K562 (cell line): ENCODE measurements around the gene DENND5B. TPM values are rescaled to one million over a fixed set of nuclear protein-coding genes. Genes with fewer than 3 reads are reported as not detected.

Experiments used
- CXXC5 ChIP-seq: fragments of 250-450 bp; sonication (Bioruptor Pico); IDR thresholded peaks from 2 replicates; pipeline ENCODE4 v1.8.0; 2022; ENCODE audit warnings: inconsistent platforms, mild to moderate bottlenecking, moderate library complexity
- ELK1 ChIP-seq: sonication (generic); formaldehyde crosslinking; IDR thresholded peaks from 2 replicates; pipeline ENCODE4 v1.8.1; 2022; ENCODE audit warnings: missing genetic modification reagents
- FOSL1 ChIP-seq: fragments of 200-800 bp; sonication (Bioruptor generic); conservative IDR thresholded peaks from 2 replicates; pipeline ENCODE4 v1.6.1; 2016; ENCODE audit warnings: missing genetic modification characterization, missing compliant biosample characterization
- GTF2E2 ChIP-seq: fragments of 200-800 bp; sonication (Bioruptor generic); IDR thresholded peaks from 2 replicates; pipeline ENCODE4 v1.6.1; 2016; ENCODE audit warnings: missing genetic modification characterization, missing compliant biosample characterization
- HNRNPLL ChIP-seq: fragments of 200-400 bp; formaldehyde crosslinking; IDR thresholded peaks from 2 replicates; pipeline ENCODE4 v1.6.1; 2017; ENCODE audit warnings: low read length, low read depth, mild to moderate bottlenecking; ENCODE audit not compliant: poor library complexity, severe bottlenecking
- KLF13 ChIP-seq: fragments of 450-650 bp; IDR thresholded peaks from 2 replicates; pipeline ENCODE4 v1.6.1; 2016; ENCODE audit warnings: missing genetic modification characterization, low read depth, mild to moderate bottlenecking, missing compliant biosample characterization, moderate library complexity, borderline replicate concordance
- MAZ ChIP-seq, 2 experiments: fragments of 450-650 bp in 1 of 2; sonication (generic) in 1 of 2; formaldehyde crosslinking; IDR thresholded peaks in 1 of 2; conservative IDR thresholded peaks in 1 of 2; 2 replicates each; pipeline versions ENCODE4 v1.4.0 to v1.5.0; 2020; ENCODE audit warnings: mild to moderate bottlenecking in 1 of 2, missing genetic modification reagents in 1 of 2
- NELFE ChIP-seq: IDR thresholded peaks from 2 replicates; pipeline ENCODE4 v1.6.1; 2011; ENCODE audit warnings: mild to moderate bottlenecking; ENCODE audit not compliant: insufficient read depth, insufficient read length
- POLR2G ChIP-seq: fragments of 200-400 bp; formaldehyde crosslinking; IDR thresholded peaks from 2 replicates; pipeline ENCODE4 v1.6.1; 2017; ENCODE audit warnings: low read depth, mild to moderate bottlenecking, antibody characterized with exemption, low read length, moderate library complexity
- PYGO2 ChIP-seq: fragments of 450-650 bp; IDR thresholded peaks from 2 replicates; pipeline ENCODE4 v1.6.1; 2016; ENCODE audit warnings: mild to moderate bottlenecking, missing genetic modification characterization, moderate library complexity, missing compliant biosample characterization
- YBX1 ChIP-seq: fragments of 450-650 bp; IDR thresholded peaks from 2 replicates; pipeline ENCODE4 v1.7.1; 2016; ENCODE audit warnings: mild to moderate bottlenecking
- ZNF785 ChIP-seq: fragments of 250-450 bp; sonication (Bioruptor Pico); IDR thresholded peaks from 2 replicates; pipeline ENCODE4 v1.4.0; 2020; ENCODE audit warnings: mild to moderate bottlenecking
- ZZZ3 ChIP-seq: fragments of 450-650 bp; IDR thresholded peaks from 2 replicates; pipeline ENCODE4 v1.6.1; 2016; ENCODE audit warnings: antibody characterized with exemption, mild to moderate bottlenecking, moderate library complexity
- polyA plus RNA-seq, 8 experiments: library from polyadenylated mRNA; depleted of rRNA in 4 of 8; stranded (reverse) in 5 of 8; unstranded in 3 of 8; fragments of >200 nt; fragmentation: Nextera tagmentation in 2 of 8; fragmentation: Illumina TruSeq in 1 of 8; extraction: Ambion mirVana in 2 of 8; extraction: Trizol in 1 of 8; gene quantifications; 2 replicates each; pipeline versions ENCODE4 v1.2.1 to v1.2.3, GENCODE V29; 2011 to 2014; ENCODE audit warnings: inconsistent platforms in 1 of 8, missing spikeins in 1 of 8
- total RNA-seq, 7 experiments: library from RNA; depleted of rRNA in 6 of 7; stranded (reverse); fragments of >200 nt in 6 of 7; fragmentation: Illumina TruSeq in 2 of 7; extraction: Trizol in 2 of 7; gene quantifications; 2 replicates each; pipeline versions ENCODE4 v1.2.1 to v1.2.3, GENCODE V29; 2011 to 2021; ENCODE audit warnings: low replicate concordance in 1 of 7
- TF ChIP-seq, protein P1 (sequence below): fragments of 450-650 bp; IDR thresholded peaks from 2 replicates; pipeline ENCODE4 v1.6.1; 2018; ENCODE audit not compliant: partially characterized antibody
- TF ChIP-seq, protein P2 (sequence below): fragments of 250-450 bp; sonication (Bioruptor Pico); IDR thresholded peaks from 2 replicates; pipeline ENCODE4 v1.4.0; 2020; ENCODE audit warnings: mild to moderate bottlenecking
- TF ChIP-seq, protein P3 (sequence below), 2 experiments: IDR thresholded peaks; 2 replicates each; pipeline ENCODE4 v1.6.1; 2012; ENCODE audit warnings: improper control_type of control experiment in 2 of 2, low read depth in 2 of 2, low read length in 2 of 2, borderline replicate concordance in 1 of 2

The DENND5B gene
- total and polyA plus RNA-seq, 9 of the 15 experiments (the other 6 are each of a cell fraction or from before 2014, with no cell fraction given) = 0.99 to 6.0 (median 3.6) TPM

DNA sequence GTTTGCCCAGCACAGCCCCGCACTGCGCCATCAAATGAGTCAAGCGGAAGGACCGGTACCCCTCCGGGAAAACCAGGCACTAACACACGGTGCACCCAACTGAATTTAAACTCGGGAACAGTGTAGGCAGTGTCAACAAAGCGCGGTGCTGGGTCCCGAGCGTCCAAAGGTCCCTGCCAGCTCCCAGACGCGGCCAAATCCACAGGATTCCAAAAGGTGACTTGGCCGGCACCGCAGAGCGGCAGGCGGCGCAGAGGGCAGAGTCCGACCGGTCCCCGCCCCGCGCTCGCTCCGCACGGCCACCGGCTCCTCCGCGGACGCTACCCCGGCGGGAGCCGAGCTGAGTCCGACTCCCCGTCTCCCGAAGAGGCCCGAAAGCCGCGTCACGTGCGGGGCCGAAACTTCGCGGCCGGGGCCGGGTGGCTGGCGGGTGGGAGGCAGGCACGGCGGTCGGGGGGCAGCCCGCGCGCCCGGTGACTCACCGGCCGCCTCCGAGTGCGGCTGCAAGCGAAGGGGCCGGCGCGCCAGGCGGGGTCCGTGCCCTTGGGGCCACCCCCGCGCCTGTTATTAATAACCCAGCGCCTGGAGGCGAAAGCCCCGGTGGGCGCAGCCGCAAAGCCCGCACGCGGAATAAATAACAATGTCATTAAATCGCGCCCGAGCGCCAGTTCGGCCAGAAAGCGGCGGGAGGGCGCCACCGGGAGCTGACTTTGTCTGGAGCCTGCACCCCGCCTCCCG, 863 bp downstream of the DENND5B start (continued):
- no peak for TF ChIP-seq ELK1 (CRISPR knock-in tag)
- TF ChIP-seq, protein P1, sequence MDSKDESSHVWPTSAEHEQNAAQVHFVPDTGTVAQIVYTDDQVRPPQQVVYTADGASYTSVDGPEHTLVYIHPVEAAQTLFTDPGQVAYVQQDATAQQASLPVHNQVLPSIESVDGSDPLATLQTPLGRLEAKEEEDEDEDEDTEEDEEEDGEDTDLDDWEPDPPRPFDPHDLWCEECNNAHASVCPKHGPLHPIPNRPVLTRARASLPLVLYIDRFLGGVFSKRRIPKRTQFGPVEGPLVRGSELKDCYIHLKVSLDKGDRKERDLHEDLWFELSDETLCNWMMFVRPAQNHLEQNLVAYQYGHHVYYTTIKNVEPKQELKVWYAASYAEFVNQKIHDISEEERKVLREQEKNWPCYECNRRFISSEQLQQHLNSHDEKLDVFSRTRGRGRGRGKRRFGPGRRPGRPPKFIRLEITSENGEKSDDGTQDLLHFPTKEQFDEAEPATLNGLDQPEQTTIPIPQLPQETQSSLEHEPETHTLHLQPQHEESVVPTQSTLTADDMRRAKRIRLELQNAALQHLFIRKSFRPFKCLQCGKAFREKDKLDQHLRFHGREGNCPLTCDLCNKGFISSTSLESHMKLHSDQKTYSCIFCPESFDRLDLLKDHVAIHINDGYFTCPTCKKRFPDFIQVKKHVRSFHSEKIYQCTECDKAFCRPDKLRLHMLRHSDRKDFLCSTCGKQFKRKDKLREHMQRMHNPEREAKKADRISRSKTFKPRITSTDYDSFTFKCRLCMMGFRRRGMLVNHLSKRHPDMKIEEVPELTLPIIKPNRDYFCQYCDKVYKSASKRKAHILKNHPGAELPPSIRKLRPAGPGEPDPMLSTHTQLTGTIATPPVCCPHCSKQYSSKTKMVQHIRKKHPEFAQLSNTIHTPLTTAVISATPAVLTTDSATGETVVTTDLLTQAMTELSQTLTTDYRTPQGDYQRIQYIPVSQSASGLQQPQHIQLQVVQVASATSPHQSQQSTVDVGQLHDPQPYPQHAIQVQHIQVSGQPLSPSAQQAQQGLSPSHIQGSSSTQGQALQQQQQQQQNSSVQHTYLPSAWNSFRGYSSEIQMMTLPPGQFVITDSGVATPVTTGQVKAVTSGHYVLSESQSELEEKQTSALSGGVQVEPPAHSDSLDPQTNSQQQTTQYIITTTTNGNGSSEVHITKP = no peak
- TF ChIP-seq, protein P2, sequence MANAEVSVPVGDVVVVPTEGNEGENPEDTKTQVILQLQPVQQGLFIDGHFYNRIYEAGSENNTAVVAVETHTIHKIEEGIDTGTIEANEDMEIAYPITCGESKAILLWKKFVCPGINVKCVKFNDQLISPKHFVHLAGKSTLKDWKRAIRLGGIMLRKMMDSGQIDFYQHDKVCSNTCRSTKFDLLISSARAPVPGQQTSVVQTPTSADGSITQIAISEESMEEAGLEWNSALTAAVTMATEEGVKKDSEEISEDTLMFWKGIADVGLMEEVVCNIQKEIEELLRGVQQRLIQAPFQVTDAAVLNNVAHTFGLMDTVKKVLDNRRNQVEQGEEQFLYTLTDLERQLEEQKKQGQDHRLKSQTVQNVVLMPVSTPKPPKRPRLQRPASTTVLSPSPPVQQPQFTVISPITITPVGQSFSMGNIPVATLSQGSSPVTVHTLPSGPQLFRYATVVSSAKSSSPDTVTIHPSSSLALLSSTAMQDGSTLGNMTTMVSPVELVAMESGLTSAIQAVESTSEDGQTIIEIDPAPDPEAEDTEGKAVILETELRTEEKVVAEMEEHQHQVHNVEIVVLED = no peak
- no peak for TF ChIP-seq KLF13 (tag)
- peak; percentile 36; the same call in 1 of the 2 replicates for TF ChIP-seq FOSL1 (tag)
- peak; percentile 50 for TF ChIP-seq CXXC5
- TF ChIP-seq HNRNPLL = peak; percentile 59
- no peak for TF ChIP-seq YBX1
- TF ChIP-seq, protein P3, sequence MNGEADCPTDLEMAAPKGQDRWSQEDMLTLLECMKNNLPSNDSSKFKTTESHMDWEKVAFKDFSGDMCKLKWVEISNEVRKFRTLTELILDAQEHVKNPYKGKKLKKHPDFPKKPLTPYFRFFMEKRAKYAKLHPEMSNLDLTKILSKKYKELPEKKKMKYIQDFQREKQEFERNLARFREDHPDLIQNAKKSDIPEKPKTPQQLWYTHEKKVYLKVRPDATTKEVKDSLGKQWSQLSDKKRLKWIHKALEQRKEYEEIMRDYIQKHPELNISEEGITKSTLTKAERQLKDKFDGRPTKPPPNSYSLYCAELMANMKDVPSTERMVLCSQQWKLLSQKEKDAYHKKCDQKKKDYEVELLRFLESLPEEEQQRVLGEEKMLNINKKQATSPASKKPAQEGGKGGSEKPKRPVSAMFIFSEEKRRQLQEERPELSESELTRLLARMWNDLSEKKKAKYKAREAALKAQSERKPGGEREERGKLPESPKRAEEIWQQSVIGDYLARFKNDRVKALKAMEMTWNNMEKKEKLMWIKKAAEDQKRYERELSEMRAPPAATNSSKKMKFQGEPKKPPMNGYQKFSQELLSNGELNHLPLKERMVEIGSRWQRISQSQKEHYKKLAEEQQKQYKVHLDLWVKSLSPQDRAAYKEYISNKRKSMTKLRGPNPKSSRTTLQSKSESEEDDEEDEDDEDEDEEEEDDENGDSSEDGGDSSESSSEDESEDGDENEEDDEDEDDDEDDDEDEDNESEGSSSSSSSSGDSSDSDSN (IDR thresholded peaks at IDR 0.05; ENCODE audit: borderline replicate concordance in 1 of 2, low read depth in 2 of 2, low read length in 2 of 2) = peak in 1 of 2 experiments; percentile 76; a peak in 3 of 4 replicates
- no peak for TF ChIP-seq ZZZ3
- 0 out of 2 replicates have a peak, but pooled peaks have one; percentile 68 for TF ChIP-seq POLR2G
- peak; percentile 17; the same call in 1 of the 2 replicates for TF ChIP-seq GTF2E2 (tag)
- no peak for TF ChIP-seq ZNF785 (CRISPR knock-in tag)
- no peak for TF ChIP-seq NELFE
- TF ChIP-seq PYGO2 (tag) = no peak
- TF ChIP-seq MAZ (CRISPR knock-in tag; conservative IDR thresholded peaks at IDR 0.05 in 1 of 2, IDR thresholded peaks at IDR 0.05 in 1 of 2) = 0 out of 4 replicates have a peak, but pooled peaks of 1 of the 2 experiments have one; percentile 40
